HCT116 (cell line): ENCODE measurements around the gene MAPK1. TPM values are rescaled to one million over a fixed set of nuclear protein-coding genes. Genes with fewer than 3 reads are reported as not detected.

ENCODE experiments used
- ATAC-seq: fragments of 200-7000 bp; cut with Tn5 transposase; 2 replicates; pipeline ENCODE4 v1.9.1; 2020; ENCODE audit warnings: mild to moderate bottlenecking, moderate library complexity
- BruUV-seq: library from RNA; stranded (reverse); fragments of 400-500 nt; replicated peaks from 2 replicates; lab custom pipeline; 2021; lab: Mats Ljungman, UMichigan
- CTCF ChIA-PET: fragments of 300-600 bp; sonication (Branson Sonifier 250); formaldehyde crosslinking; loops from one replicate; lab custom pipeline; 2021; ENCODE audit warnings: antibody characterized with exemption; lab: Charles Lee
- POLR2A ChIA-PET: fragments of 300-600, 350-600 bp; sonication (Branson Sonifier 250); formaldehyde crosslinking; loops from one replicate; lab custom pipeline; 2021; ENCODE audit warnings: antibody characterized with exemption; lab: Charles Lee
- RAD21 ChIA-PET, 2 experiments: fragments of 300-600 bp; sonication (Branson Sonifier 250); formaldehyde crosslinking; loops; one replicate each; lab custom pipeline; 2023; ENCODE audit warnings: low total read pairs in 2 of 2; ENCODE audit not compliant: uncharacterized antibody in 2 of 2, unreplicated experiment in 2 of 2, low non-redundant PET in 1 of 2; lab: Charles Lee
- DNase-seq: peaks from one replicate; pipeline ENCODE4 v3.0.0-alpha.2; 2010; ENCODE audit warnings: low read depth, low spot score
- H2AFZ ChIP-seq: fragments of 200-600 bp; shearing (Covaris generic), sonication (generic); 2 replicates; pipeline ENCODE4 v1.6.1; 2017; ENCODE audit warnings: low read depth, mixed run types, mixed read lengths, antibody characterized with exemption, low read length; ENCODE audit not compliant: poor library complexity, severe bottlenecking
- H3K27ac ChIP-seq: 2 replicates; pipeline ENCODE4 v1.5.1; 2012; ENCODE audit warnings: low read depth, low read length
- H3K27me3 ChIP-seq: fragments of 200-600 bp; sonication (generic); 2 replicates; pipeline ENCODE4 v1.6.1; 2016; ENCODE audit warnings: mixed run types, low read length, mixed read lengths; ENCODE audit not compliant: insufficient read depth
- H3K36me3 ChIP-seq, 2 experiments: fragments of 200-500 bp in 1 of 2; fragments of 200-600 bp in 1 of 2; sonication (Bioruptor generic) in 1 of 2; sonication (generic) in 1 of 2; 2 replicates each; pipeline versions ENCODE4 v1.5.1 to v1.6.1; 2014 to 2016; ENCODE audit warnings: low read length in 2 of 2, inconsistent platforms in 1 of 2, mixed read lengths in 1 of 2, mixed run types in 1 of 2; ENCODE audit not compliant: insufficient read depth in 2 of 2, control insufficient read depth in 1 of 2
- H3K4me1 ChIP-seq, 2 experiments: fragments of 200-600 bp in 1 of 2; sonication (generic) in 1 of 2; 2 replicates each; pipeline versions ENCODE4 v1.5.1 to v1.6.1; 2012 to 2017; ENCODE audit warnings: low read length in 2 of 2, inconsistent platforms in 1 of 2, mild to moderate bottlenecking in 1 of 2, mixed read lengths in 1 of 2, mixed run types in 1 of 2, moderate library complexity in 1 of 2; ENCODE audit not compliant: insufficient read depth in 2 of 2, control insufficient read depth in 1 of 2
- H3K4me2 ChIP-seq: fragments of 200-600 bp; sonication (generic); 2 replicates; pipeline ENCODE4 v1.6.1; 2017; ENCODE audit warnings: mixed run types, low read length, mixed read lengths
- H3K4me3 ChIP-seq, 2 experiments: fragments of 200-600 bp in 1 of 2; sonication (generic) in 1 of 2; replicated peaks in 1 of 2; 2 replicates each; pipeline ENCODE4 v1.5.1; 2011 to 2016; ENCODE audit warnings: low read length in 2 of 2, control low read depth in 1 of 2, low read depth in 1 of 2, mild to moderate bottlenecking in 1 of 2, mixed read lengths in 1 of 2, mixed run types in 1 of 2
- H3K79me2 ChIP-seq: fragments of 200-600 bp; sonication (generic); 2 replicates; pipeline ENCODE4 v1.6.1; 2017; ENCODE audit warnings: mild to moderate bottlenecking, mixed run types, low read length, moderate library complexity, mixed read lengths; ENCODE audit not compliant: insufficient read depth
- H3K9ac ChIP-seq: fragments of 200-600 bp; sonication (generic); 2 replicates; pipeline ENCODE4 v1.6.1; 2016; ENCODE audit warnings: low read length, mixed read lengths
- H3K9me2 ChIP-seq: fragments of 200-600 bp; sonication (generic), shearing (Covaris generic); 2 replicates; pipeline ENCODE4 v1.6.1; 2017; ENCODE audit warnings: mixed run types, mild to moderate bottlenecking, moderate library complexity; ENCODE audit not compliant: insufficient read depth
- H3K9me3 ChIP-seq, 2 experiments: fragments of 200-500 bp in 1 of 2; fragments of 200-600 bp in 1 of 2; sonication (Bioruptor generic) in 1 of 2; sonication (generic) in 1 of 2; 2 replicates each; pipeline ENCODE4 v1.6.1; 2014 to 2017; ENCODE audit warnings: low read length in 2 of 2, mixed read lengths in 2 of 2, inconsistent platforms in 1 of 2, low read depth in 1 of 2, mild to moderate bottlenecking in 1 of 2, mixed run types in 1 of 2, moderate library complexity in 1 of 2; ENCODE audit not compliant: control insufficient read depth in 1 of 2, insufficient read depth in 1 of 2
- H4K20me1 ChIP-seq: fragments of 200-600 bp; sonication (generic), shearing (Covaris generic); 2 replicates; pipeline ENCODE4 v1.6.1; 2017; ENCODE audit warnings: mixed run types, mild to moderate bottlenecking, moderate library complexity; ENCODE audit not compliant: insufficient read depth
- CBX3 ChIP-seq: IDR thresholded peaks from 2 replicates; pipeline ENCODE4 v1.6.1; 2012; ENCODE audit warnings: low read depth
- CEBPB ChIP-seq: IDR thresholded peaks from 2 replicates; pipeline ENCODE4 v1.6.1; 2012; ENCODE audit warnings: low read depth
- EGR1 ChIP-seq: IDR thresholded peaks from 2 replicates; pipeline ENCODE4 v1.6.1; 2012; ENCODE audit warnings: low read depth
- ELF1 ChIP-seq: IDR thresholded peaks from 2 replicates; pipeline ENCODE4 v1.6.1; 2012; ENCODE audit warnings: low read depth, borderline replicate concordance
- EZH2 ChIP-seq: fragments of 200-600 bp; sonication (generic); IDR thresholded peaks from 2 replicates; pipeline ENCODE4 v1.6.1; 2017; ENCODE audit warnings: antibody characterized with exemption, mixed run types
- EZH2phosphoT487 ChIP-seq: fragments of 200-600 bp; IDR thresholded peaks from 2 replicates; pipeline ENCODE4 v1.6.1; 2018; ENCODE audit warnings: antibody characterized with exemption, borderline replicate concordance
- JUND ChIP-seq: IDR thresholded peaks from 2 replicates; pipeline ENCODE4 v1.6.1; 2012
- POLR2A ChIP-seq: IDR thresholded peaks from 2 replicates; pipeline ENCODE4 v1.7.0; 2011; ENCODE audit warnings: borderline replicate concordance; ENCODE audit not compliant: insufficient read depth, insufficient read length; ENCODE audit errors: extremely low read depth
- SP1 ChIP-seq: IDR thresholded peaks from 2 replicates; pipeline ENCODE4 v1.6.1; 2012; ENCODE audit warnings: low read depth
- SRF ChIP-seq: IDR thresholded peaks from 2 replicates; pipeline ENCODE4 v1.6.1; 2012; ENCODE audit warnings: low read depth
- TCF7L2 ChIP-seq: IDR thresholded peaks from 2 replicates; pipeline ENCODE4 v1.7.0; 2011; ENCODE audit warnings: borderline replicate concordance, inconsistent platforms; ENCODE audit not compliant: insufficient read depth, insufficient read length; ENCODE audit errors: extremely low read depth
- ZFX ChIP-seq: fragments of 450-650 bp; IDR thresholded peaks from 2 replicates; pipeline ENCODE4 v1.6.1; 2017
- ZNF274 ChIP-seq: fragments of 200-500 bp; sonication (Bioruptor generic); IDR thresholded peaks from 2 replicates; pipeline ENCODE4 v1.6.1; 2014; ENCODE audit warnings: mild to moderate bottlenecking, low read depth, low read length, inconsistent platforms
- intact Hi-C: fragments of 100-400 bp; cut with micrococcal nuclease; formaldehyde crosslinking; loops from 2 replicates; pipeline ENCODE4 v1.10.0; 2022
- total RNA-seq: library from RNA; stranded (reverse); gene quantifications from one replicate; pipeline ENCODE4 v1.2.1, GENCODE V29; 2021; ENCODE audit not compliant: unreplicated experiment
- TF ChIP-seq, protein P1 (sequence below): IDR thresholded peaks from 2 replicates; pipeline ENCODE4 v1.6.1; 2011; ENCODE audit warnings: mild to moderate bottlenecking, low read length, moderate library complexity; ENCODE audit not compliant: insufficient replicate concordance; ENCODE audit errors: extremely low read depth
- TF ChIP-seq, protein P2 (sequence below): IDR thresholded peaks from 2 replicates; pipeline ENCODE4 v1.6.1; 2012
- TF ChIP-seq, protein P3 (sequence below): IDR thresholded peaks from 2 replicates; pipeline ENCODE4 v1.6.1; 2012; ENCODE audit warnings: low read depth
- TF ChIP-seq, protein P4 (sequence below): IDR thresholded peaks from 2 replicates; pipeline ENCODE4 v1.6.1; 2012

MAPK1 gene
- total RNA-seq, 1 experiment from 2014 or later: 137 TPM

DNA sequence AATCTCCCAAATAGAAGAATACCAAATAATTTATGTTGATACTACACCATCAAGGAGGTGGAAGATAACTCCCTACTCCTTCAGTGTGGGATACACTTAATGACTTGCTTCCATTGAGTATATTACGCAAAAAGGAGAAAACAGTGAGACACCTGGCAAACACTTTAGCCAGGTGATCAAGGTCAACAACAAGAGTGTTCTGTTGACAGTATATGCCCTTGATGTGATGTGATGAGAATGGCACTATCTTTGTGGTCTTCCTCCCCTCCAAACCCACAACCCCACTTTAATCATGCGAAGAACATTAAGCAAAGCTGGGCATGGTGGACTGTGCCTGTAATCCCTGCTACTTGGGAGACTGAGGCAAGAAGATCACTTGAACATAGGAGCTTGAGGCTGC lies 26.0 kb downstream of the MAPK1 start:
- CTCF ChIA-PET: no interaction called here
- no TSS peak for BruUV-seq
- intact Hi-C loops: no loop called here

More for the DNA sequence above, 26.0 kb downstream of the MAPK1 start:
- ChIA-PET POLR2A (no interaction called here), RAD21 (no interaction called here)
- no peak overlapping the region for H3K4me2 ChIP-seq
- TF ChIP-seq EZH2: no peak
- no peak for TF ChIP-seq EZH2phosphoT487
- TF ChIP-seq, protein P1, sequence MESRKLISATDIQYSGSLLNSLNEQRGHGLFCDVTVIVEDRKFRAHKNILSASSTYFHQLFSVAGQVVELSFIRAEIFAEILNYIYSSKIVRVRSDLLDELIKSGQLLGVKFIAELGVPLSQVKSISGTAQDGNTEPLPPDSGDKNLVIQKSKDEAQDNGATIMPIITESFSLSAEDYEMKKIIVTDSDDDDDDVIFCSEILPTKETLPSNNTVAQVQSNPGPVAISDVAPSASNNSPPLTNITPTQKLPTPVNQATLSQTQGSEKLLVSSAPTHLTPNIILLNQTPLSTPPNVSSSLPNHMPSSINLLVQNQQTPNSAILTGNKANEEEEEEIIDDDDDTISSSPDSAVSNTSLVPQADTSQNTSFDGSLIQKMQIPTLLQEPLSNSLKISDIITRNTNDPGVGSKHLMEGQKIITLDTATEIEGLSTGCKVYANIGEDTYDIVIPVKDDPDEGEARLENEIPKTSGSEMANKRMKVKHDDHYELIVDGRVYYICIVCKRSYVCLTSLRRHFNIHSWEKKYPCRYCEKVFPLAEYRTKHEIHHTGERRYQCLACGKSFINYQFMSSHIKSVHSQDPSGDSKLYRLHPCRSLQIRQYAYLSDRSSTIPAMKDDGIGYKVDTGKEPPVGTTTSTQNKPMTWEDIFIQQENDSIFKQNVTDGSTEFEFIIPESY: no peak
- no peak for TF ChIP-seq ZNF274
- TF ChIP-seq, protein P2, sequence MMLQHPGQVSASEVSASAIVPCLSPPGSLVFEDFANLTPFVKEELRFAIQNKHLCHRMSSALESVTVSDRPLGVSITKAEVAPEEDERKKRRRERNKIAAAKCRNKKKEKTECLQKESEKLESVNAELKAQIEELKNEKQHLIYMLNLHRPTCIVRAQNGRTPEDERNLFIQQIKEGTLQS: no peak
- no peak for TF ChIP-seq CBX3
- TF ChIP-seq SP1: no peak
- TF ChIP-seq CEBPB: no peak
- TF ChIP-seq POLR2A: no peak
- TF ChIP-seq, protein P3, sequence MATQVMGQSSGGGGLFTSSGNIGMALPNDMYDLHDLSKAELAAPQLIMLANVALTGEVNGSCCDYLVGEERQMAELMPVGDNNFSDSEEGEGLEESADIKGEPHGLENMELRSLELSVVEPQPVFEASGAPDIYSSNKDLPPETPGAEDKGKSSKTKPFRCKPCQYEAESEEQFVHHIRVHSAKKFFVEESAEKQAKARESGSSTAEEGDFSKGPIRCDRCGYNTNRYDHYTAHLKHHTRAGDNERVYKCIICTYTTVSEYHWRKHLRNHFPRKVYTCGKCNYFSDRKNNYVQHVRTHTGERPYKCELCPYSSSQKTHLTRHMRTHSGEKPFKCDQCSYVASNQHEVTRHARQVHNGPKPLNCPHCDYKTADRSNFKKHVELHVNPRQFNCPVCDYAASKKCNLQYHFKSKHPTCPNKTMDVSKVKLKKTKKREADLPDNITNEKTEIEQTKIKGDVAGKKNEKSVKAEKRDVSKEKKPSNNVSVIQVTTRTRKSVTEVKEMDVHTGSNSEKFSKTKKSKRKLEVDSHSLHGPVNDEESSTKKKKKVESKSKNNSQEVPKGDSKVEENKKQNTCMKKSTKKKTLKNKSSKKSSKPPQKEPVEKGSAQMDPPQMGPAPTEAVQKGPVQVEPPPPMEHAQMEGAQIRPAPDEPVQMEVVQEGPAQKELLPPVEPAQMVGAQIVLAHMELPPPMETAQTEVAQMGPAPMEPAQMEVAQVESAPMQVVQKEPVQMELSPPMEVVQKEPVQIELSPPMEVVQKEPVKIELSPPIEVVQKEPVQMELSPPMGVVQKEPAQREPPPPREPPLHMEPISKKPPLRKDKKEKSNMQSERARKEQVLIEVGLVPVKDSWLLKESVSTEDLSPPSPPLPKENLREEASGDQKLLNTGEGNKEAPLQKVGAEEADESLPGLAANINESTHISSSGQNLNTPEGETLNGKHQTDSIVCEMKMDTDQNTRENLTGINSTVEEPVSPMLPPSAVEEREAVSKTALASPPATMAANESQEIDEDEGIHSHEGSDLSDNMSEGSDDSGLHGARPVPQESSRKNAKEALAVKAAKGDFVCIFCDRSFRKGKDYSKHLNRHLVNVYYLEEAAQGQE: no peak
- no peak for TF ChIP-seq TCF7L2
- TF ChIP-seq, protein P4, sequence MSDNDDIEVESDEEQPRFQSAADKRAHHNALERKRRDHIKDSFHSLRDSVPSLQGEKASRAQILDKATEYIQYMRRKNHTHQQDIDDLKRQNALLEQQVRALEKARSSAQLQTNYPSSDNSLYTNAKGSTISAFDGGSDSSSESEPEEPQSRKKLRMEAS: no peak
- no peak for TF ChIP-seq ZFX
- no peak for TF ChIP-seq JUND
- TF ChIP-seq EGR1: no peak
- TF ChIP-seq ELF1: no peak
- no peak for TF ChIP-seq SRF
- peaks cover 17% of the 10 kb centered on the region for H4K20me1 ChIP-seq
- ATAC-seq: no peak
- H3K9ac ChIP-seq: no peak overlapping the region
- H3K27me3 ChIP-seq: no peaks in the 10 kb centered on the region
- DNase-seq: no peak
- H3K79me2 ChIP-seq: peaks cover 96% of the 10 kb centered on the region
- H3K27ac ChIP-seq: no peak overlapping the region
- H3K4me3 ChIP-seq: no peak overlapping the region
- H2AFZ ChIP-seq: no peak overlapping the region
- no peaks in the 10 kb centered on the region for H3K9me2 ChIP-seq
- peaks cover 28 to 41% of the 10 kb centered on the region in 2 experiments for H3K4me1 ChIP-seq
- peaks cover 0 to 2% of the 10 kb centered on the region in 2 experiments; a peak in 1 of 4 replicates for H3K36me3 ChIP-seq
- no peaks in the 10 kb centered on the region for H3K9me3 ChIP-seq
